GM19468 (cell line): ENCODE measurements around the gene COL15A1.

Source experiments
- ATAC-seq: cut with Tn5 transposase; IDR thresholded peaks from one replicate; pipeline ENCODE4 v1.9.1; 2021; ENCODE audit warnings: mild to moderate bottlenecking, moderate library complexity, moderate number of reproducible peaks; ENCODE audit not compliant: unreplicated experiment; ENCODE audit errors: extremely low read depth

Gene COL15A1

DNA sequence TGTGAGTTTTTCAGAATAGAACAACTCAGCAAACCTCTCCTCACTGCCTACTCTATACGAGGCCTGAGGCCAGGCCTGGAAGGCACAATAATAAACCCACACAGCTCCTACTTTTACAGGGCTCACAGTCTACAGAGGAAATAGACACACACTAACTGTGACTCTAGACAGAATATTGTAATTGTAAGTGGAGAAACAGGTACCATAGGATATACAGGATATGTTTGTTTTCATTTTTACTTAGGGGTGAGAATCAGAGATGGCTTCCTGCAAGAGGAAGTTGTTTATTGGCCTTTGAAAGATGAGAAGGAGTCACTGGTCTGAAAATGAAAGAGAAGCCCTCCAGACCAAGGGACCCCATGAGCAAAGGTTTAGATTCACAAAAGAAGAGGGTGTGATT, 125.4 kb downstream of the COL15A1 start:
- ATAC-seq, result no peak

DNA sequence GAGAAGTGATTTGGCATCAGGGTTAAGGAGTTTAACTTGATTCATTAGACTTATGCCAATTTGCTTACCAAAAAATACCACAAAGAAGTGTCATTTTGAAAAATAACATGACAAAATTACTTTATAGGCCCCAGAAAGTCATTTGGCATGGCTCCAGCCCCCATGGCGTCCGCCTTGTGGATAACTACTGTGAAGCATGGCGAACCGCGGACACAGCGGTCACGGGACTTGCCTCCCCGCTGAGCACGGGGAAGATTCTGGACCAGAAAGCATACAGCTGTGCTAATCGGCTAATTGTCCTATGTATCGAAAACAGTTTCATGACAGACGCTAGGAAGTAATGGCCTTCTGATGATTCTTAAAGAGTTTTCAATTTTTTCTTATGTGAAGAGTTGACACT, 125.8 kb downstream of the COL15A1 start:
- ATAC-seq, result no peak

DNA sequence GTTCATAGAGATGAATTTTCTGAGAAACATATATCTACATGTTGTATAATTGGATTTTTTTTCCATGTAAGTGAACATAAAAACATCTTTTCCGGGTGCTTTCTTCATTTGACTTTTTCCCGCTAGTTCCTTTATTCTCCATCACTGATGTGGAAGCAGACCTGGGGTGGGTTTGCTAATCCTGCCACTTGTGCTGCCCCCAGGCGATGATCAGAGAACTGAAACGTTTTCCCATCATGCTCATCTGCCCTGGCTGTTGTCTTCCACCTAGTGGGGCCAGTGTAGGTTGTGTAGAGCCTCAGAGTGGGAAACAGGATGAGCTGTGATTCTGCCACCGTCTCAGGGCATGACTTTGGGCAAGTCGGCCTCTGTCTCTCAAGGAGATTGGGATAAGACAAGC, 127.0 kb downstream of the COL15A1 start:
- ATAC-seq, result no peak

DNA sequence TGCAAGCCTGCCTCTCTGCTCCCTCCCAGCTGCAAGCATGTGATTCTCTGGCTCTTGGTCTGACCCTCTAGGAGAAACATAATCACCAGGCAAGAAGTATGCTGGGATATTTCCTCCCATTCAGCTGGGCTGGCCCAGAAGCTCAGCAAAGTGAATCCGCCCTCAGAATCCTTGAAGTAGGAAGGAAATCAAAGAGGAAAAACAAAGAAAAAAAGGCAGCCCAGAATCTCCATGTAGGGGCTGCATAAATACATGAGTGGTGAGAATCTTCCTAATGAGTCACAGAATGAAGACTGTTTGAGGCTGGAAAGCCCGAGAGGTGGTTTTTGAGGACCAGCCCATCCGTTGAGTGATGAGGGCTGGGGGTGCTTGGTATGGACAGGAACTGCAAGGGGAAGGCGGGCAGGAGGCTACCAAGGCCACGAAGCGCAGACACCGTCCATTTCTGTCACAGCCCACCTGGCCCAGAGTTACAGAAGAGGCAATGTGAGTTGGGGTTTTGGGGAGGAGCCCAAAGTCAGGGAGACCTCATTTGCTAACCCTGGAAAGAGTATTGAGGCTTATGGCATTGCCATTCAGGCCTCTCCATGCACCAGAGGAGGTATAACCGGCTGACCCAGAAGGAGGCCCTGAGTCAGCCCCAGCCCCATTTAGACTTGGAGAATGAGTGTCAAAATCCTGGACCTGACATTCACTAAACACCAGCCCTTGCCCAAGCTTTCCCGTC, 127.8 kb downstream of the COL15A1 start:
- ATAC-seq, result no peak

DNA sequence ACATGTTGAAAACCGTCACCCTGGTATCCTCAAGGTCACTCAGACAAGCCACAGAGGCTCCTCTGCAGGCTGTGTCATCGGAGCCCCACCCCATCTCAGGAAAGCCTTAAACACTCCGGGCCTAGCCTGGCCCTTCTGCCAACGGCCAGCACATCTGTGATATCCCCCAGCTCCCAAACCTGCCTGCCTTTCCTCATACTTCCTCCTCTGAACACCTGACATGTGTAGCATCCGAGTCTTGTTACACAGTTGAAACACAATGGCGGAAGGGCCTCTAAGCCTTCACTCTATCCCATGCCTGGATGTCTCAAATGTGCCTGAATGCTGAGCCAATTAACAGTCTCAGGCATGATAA, 128.3 kb downstream of the COL15A1 start:
- ATAC-seq, result no peak

DNA sequence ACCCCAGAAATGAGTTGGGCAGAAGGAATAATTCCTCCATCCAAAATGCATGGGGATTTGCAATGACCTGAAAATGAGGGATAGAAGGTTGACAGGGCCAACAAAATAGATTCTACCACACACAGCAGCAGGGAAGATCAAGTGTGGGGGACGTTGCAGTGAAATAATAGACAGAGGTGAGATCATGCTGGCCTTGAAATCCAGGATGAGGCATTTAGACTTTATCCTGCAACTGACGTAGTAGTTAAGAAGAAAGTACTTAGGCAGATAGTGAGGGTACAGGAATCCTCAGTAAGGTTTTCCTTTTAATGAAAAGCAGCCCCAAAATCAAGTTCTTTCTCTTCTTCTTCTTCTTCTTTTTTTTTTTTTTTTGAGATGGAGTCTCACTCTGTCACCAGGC, 129.6 kb downstream of the COL15A1 start:
- no peak for ATAC-seq

DNA sequence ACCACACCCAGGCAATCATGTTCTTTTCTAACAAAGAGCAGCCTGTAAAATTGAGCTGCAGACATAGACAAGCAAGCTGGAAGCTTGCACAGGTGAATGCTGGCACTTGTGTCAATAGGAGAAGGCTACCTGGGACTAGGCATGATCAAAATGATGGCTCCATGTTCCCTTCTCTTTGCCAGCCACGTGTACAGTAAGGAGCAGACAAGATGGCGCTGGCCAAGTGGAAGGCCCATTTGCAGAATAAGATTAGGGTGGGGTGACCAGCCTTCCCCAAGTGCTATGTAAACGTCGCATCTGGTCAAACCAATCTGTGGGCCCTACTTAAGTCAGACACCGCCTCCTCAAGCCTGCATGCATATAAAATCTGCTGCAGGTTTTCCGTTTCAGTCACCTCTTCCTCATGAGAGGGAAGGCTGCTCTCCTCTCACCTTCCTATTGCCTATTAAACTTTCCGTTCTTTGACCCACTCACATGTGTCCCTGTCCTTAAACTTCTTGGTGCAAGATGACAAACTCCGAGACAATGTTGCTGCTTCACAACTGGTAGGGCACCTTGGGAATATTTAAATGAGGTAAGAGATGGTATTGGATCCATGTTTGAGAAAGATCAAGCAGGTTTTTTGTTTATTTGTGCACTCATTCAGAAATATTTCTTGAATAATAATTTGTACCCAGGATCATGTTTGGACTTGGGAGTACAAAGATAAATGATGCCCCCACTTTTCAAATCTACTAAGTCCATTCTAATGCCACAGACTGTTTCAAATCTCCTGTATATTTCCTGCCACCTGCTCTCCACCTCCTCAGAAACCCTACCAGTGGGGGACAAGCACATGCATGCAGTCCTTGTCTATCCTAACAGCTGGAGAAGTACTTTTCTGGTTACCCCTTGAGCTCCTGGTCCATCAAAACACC, 130.5 kb downstream of the COL15A1 start:
- no peak for ATAC-seq

DNA sequence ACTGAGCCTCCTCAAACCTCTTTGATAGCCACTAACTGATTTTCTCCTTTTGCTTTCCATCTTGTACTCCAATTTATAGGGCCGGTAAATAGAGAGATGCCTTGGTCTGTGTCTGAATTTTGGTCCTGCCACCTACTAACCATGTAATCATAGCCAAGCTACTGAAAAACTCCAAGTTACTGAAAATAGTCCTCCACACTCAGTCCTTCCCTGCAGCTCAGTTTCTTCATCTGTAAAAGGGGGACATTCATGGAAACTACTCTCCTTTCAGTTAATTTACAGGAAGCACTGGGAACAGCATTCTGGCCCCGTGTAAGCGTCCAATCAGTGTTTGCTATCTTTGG, 131.2 kb downstream of the COL15A1 start:
- ATAC-seq, result no peak

DNA sequence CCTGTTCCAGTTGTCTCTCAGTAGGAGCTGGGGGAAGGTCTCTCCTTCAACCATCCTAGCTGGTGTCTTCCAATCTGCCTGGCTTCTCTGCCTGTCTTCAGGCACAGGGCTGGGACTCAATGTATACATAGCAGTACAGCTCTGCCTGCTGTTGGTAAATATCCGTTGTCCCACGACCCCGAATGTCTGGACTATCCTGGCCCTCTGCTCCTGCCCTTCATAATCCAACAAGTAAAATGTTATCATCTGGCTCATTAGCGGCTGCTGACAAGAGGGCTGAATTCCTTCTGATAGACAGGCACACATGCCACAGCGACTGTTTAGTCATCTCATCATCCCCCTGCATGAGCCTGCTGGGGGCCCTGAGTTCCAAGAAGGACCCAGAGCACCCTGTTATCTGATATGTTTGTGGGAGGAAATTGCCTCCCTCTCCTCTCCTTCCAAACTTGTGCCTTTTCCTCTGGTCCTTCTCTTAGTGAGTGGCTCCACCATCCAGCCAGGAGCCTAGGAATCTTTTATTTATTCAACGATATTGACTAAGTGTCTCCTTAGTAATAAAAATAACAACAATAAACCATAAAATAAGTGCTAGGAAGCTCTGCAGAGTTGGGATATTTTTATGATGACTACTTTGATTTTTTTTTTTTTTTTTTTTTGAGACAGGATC, 131.7 kb downstream of the COL15A1 start:
- ATAC-seq, result no peak

DNA sequence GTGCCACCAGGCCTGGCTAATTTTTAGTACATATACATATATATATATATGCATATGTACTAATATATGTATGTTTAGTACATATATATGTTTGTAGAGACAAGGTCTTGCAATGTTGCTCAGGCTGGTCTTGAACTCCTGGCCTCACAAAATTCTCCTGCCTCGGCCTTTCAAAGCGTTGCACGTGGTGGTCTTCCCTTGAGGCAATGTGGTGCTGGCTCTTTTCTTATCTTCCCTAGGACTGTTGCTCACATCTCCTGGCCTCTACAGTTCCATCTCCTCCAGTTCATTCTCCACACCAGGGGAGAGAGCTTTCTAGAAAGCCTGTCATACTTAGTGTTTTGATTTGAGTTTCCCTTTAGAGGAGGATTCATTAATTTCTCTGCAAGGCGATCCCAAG, 132.3 kb downstream of the COL15A1 start:
- ATAC-seq, result no peak

DNA sequence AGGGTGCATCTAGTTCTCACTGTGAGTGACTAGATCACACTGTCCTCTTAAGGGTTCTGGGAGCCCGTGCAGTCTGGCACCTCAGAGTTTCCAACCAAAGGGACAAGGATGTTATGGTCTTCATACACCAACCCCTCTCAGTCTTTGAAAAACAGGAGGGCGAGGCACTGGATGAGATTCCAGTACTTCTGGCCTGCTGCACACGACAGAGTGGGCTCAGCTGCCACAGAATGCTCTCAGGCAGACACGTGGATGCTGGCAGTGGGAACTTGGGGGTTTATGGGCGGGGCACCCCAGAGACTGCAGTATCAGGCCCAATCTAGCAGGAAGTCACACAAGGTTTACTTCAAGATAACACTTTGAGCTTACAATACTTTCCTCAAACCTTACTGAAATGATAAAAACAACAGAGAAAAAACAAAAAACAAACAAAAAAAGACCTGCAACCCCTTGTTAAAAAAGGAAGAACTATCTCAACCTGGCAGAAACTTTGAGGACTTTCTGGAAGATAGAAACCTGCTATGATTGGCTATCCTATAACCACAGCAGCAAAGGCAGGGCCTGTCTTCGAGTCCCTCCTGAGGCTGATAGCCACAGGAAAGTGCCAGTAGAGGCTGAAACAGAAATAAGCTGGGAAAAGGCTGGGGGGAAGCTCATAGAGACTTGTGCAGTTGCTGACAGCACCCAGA, 132.9 kb downstream of the COL15A1 start:
- no peak for ATAC-seq

DNA sequence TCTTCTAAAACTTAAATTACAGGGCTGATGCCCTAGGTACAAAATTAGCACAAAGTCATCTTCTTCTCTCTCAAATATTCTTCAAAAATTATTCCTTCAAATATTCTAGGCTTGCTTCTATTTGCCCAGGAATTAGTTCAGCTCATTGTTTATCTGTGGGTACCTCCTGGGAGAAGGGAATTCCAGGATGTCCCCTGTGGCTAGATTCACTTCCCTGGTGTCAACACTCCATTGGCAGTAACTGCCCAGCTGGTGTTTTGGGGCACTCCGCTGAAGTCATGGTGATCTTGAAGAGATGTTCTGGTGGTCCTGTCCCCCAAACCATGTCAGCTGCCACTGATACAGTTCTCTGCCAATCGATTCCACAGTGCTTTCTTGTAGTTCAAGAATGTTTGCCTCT, 135.0 kb downstream of the COL15A1 start:
- ATAC-seq, result no peak

DNA sequence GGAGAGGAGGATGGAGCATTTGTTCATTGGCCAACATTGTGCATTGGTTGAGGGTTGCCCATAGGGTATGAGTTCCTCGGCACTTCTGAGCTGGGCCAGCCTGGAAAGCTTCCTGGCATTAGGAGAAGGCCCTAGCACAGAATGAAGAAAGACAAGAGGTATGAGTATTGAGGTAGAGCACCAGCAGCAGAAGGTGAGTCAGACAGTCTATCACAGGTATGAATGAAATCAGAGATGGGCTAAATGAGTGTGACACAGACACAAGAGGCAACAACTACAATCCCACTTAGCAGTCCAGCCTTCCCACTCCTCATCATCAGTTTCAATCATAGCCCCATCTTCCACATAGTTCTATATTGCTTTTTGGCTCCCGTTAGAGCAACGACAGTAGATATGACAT, 135.8 kb downstream of the COL15A1 start:
- no peak for ATAC-seq

DNA sequence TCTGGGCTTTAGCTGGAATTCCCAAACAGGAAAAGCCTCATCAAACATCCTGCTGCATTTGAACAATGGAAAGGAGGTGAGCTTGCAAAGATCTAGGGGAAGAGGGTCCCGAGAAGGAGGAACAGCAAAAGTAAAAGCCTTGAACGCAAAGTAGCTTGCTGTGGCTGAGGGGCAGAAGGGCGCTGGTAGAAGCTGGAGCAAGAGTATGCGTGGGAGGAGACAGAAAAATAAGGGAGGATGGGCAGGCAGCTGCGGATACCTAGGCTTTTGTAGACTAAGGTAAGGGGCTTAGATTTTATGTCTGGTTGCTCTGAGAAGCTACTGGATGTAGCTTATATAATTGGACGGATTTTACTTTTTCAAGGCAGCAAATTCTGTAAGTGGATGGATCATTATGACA, 139.3 kb downstream of the COL15A1 start:
- ATAC-seq, result no peak

DNA sequence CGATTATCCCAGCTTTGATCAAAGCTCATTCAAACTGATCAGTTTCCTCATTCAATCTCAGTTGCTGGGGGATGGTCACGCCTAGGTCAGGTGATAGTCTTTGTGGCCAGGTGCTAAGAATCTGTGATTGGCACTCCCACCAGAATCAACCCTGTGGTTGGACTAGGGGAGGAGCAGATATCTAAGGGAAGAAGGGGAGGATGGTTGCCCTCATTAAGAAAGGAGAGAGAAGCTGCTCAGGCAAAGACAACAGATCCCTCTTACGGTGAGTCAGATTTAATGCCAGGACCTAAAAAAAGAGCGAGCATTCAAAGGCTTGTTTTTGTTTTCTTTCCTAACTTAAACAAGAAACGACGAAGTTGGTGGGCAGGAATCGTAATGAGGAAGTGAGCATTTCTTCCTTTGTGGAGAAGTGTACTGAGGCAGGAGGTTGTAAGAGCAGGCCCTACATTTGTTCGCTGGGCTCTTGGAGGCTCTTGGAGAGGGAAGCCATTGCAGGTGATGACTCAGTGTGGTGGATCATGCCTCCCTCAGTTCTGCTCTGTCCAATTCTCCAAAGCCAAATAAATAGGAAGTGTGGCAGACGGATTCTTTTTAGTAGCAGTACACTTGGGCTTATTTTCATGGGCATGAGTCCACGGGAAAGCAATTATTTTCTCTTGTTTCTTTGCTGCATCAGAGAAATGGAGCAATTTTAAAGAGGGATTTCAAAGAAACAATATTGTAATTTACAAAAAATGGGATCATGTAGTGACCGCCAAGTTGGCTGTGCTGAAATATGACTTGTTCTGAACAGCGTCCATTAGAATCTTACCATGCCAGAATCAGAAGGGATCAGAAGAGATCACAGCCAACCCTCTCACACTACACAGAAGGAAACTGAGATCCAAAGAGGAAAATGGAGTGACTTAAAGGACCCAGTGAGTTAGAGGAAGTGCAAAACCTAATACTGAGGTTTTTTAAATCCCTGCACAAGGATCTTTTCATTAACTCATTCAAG, 142.5 kb downstream of the COL15A1 start:
- ATAC-seq, result no peak

DNA sequence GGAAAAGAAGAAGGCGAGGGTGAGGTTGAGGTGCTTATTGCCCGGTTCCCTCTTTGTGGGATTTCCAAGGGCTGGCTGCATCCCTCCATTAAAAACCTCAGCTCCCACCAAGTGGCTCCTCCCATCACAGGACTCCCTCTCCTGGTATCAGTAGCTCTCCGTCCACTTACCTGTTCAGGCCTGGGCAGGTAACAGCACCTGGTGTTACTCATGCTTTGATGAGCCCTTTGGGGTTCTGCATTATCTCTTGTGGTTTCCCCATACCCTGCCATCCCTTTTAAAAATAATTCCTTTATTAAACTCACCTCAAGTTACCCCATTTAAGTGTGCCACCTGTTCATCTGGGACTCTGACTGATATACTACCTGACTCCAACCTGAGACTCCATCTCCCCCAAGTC, 143.8 kb downstream of the COL15A1 start:
- ATAC-seq, result no peak

DNA sequence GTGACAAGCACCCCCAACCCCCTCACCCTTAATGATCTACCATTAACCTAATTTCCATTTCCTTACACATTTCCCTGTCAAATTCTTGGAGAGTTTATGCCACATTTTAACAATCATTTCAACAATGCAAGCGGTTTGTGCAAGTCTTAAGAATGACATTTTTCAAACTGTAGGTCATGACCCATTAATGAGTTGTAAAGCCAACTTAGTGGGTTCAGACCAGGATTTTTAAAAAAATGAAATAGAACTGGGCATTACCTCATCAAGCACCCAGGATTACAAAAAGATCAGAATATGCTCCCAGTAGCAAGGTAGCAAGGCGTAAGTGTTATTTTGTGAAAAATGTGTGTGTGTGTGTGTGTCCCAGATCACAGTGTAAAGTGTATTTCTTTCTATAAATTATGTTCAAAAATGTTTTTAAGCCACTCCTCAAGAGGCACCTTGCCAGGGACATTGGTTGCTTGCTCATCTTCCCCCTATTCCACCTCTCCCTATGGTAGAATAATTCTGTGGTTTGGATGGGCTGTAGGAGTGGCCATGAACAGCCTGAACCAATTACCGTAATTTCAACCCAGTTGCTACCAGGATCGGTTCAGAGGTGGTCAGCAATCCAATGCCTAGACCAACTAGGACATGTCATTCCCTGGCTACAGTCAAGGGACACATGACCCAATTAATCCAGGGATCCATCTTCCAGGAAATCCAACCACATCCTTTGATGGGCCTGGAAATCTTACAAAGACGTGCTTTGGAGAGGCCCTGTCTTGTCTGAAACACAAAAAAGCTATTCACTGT, 146.8 kb downstream of the COL15A1 start:
- ATAC-seq, result no peak

DNA sequence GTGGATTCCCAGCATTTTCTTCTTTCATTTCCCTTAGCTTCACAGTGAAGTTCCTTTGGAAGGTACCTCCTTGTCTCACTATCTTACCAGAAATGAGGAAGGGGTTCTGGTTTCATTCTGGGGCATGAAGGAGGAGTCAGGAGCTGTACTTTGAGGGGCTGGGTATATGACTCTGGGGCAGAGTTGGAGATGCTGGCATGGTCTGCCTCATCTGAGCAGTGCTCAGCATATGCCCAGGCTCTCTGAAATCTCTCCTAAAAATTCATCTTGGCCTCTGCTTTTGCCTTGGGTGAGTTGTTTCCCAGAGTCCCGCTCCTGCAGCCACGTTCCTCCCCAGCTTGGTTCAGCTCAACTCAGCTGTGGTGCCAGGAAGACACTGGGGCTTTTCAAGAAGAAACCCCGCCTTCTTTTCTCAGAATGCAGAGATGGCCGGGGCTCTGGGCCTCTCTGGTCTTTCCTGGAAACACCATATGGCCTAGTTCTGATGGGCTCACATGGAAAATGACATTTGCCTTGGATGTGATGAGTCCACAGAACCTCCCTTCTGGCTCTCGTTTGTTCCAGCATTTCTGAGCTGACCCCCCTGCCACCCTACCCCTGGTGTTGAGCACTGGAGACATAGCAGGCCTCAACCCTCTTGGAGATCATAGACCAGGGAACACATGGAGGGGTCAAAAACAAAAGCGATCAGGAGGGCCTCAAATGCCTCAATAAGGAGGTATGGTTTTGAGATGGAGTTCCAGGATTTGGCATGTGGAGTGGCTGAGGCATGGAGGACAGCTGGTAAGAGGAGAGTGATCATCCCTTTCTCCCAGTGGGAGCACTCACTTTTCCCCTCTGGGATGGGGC, 149.2 kb downstream of the COL15A1 start:
- ATAC-seq, result no peak
